HCT116 (cell line): ENCODE measurements around the gene FIBP. TPM values are rescaled to one million over a fixed set of nuclear protein-coding genes. Genes with fewer than 3 reads are reported as not detected.

Experiments used
- ATAC-seq: fragments of 200-7000 bp; cut with Tn5 transposase; 2 replicates; pipeline ENCODE4 v1.9.1; 2020; ENCODE audit warnings: mild to moderate bottlenecking, moderate library complexity
- BruUV-seq: library from RNA; stranded (reverse); fragments of 400-500 nt; replicated peaks from 2 replicates; lab custom pipeline; 2021; lab: Mats Ljungman, UMichigan
- CTCF ChIA-PET: fragments of 300-600 bp; sonication (Branson Sonifier 250); formaldehyde crosslinking; loops from one replicate; lab custom pipeline; 2021; ENCODE audit warnings: antibody characterized with exemption; lab: Charles Lee
- POLR2A ChIA-PET: fragments of 300-600, 350-600 bp; sonication (Branson Sonifier 250); formaldehyde crosslinking; loops from one replicate; lab custom pipeline; 2021; ENCODE audit warnings: antibody characterized with exemption; lab: Charles Lee
- RAD21 ChIA-PET, 2 experiments: fragments of 300-600 bp; sonication (Branson Sonifier 250); formaldehyde crosslinking; loops; one replicate each; lab custom pipeline; 2023; ENCODE audit warnings: low total read pairs in 2 of 2; ENCODE audit not compliant: uncharacterized antibody in 2 of 2, unreplicated experiment in 2 of 2, low non-redundant PET in 1 of 2; lab: Charles Lee
- DNase-seq: peaks from one replicate; pipeline ENCODE4 v3.0.0-alpha.2; 2010; ENCODE audit warnings: low read depth, low spot score
- H2AFZ ChIP-seq: fragments of 200-600 bp; shearing (Covaris generic), sonication (generic); 2 replicates; pipeline ENCODE4 v1.6.1; 2017; ENCODE audit warnings: low read depth, mixed run types, mixed read lengths, antibody characterized with exemption, low read length; ENCODE audit not compliant: poor library complexity, severe bottlenecking
- H3K27ac ChIP-seq: 2 replicates; pipeline ENCODE4 v1.5.1; 2012; ENCODE audit warnings: low read depth, low read length
- H3K27me3 ChIP-seq: fragments of 200-600 bp; sonication (generic); 2 replicates; pipeline ENCODE4 v1.6.1; 2016; ENCODE audit warnings: mixed run types, low read length, mixed read lengths; ENCODE audit not compliant: insufficient read depth
- H3K36me3 ChIP-seq, 2 experiments: fragments of 200-500 bp in 1 of 2; fragments of 200-600 bp in 1 of 2; sonication (Bioruptor generic) in 1 of 2; sonication (generic) in 1 of 2; 2 replicates each; pipeline versions ENCODE4 v1.5.1 to v1.6.1; 2014 to 2016; ENCODE audit warnings: low read length in 2 of 2, inconsistent platforms in 1 of 2, mixed read lengths in 1 of 2, mixed run types in 1 of 2; ENCODE audit not compliant: insufficient read depth in 2 of 2, control insufficient read depth in 1 of 2
- H3K4me1 ChIP-seq, 2 experiments: fragments of 200-600 bp in 1 of 2; sonication (generic) in 1 of 2; 2 replicates each; pipeline versions ENCODE4 v1.5.1 to v1.6.1; 2012 to 2017; ENCODE audit warnings: low read length in 2 of 2, inconsistent platforms in 1 of 2, mild to moderate bottlenecking in 1 of 2, mixed read lengths in 1 of 2, mixed run types in 1 of 2, moderate library complexity in 1 of 2; ENCODE audit not compliant: insufficient read depth in 2 of 2, control insufficient read depth in 1 of 2
- H3K4me2 ChIP-seq: fragments of 200-600 bp; sonication (generic); 2 replicates; pipeline ENCODE4 v1.6.1; 2017; ENCODE audit warnings: mixed run types, low read length, mixed read lengths
- H3K4me3 ChIP-seq, 2 experiments: fragments of 200-600 bp in 1 of 2; sonication (generic) in 1 of 2; replicated peaks in 1 of 2; 2 replicates each; pipeline ENCODE4 v1.5.1; 2011 to 2016; ENCODE audit warnings: low read length in 2 of 2, control low read depth in 1 of 2, low read depth in 1 of 2, mild to moderate bottlenecking in 1 of 2, mixed read lengths in 1 of 2, mixed run types in 1 of 2
- H3K79me2 ChIP-seq: fragments of 200-600 bp; sonication (generic); 2 replicates; pipeline ENCODE4 v1.6.1; 2017; ENCODE audit warnings: mild to moderate bottlenecking, mixed run types, low read length, moderate library complexity, mixed read lengths; ENCODE audit not compliant: insufficient read depth
- H3K9ac ChIP-seq: fragments of 200-600 bp; sonication (generic); 2 replicates; pipeline ENCODE4 v1.6.1; 2016; ENCODE audit warnings: low read length, mixed read lengths
- H3K9me2 ChIP-seq: fragments of 200-600 bp; sonication (generic), shearing (Covaris generic); 2 replicates; pipeline ENCODE4 v1.6.1; 2017; ENCODE audit warnings: mixed run types, mild to moderate bottlenecking, moderate library complexity; ENCODE audit not compliant: insufficient read depth
- H3K9me3 ChIP-seq, 2 experiments: fragments of 200-500 bp in 1 of 2; fragments of 200-600 bp in 1 of 2; sonication (Bioruptor generic) in 1 of 2; sonication (generic) in 1 of 2; 2 replicates each; pipeline ENCODE4 v1.6.1; 2014 to 2017; ENCODE audit warnings: low read length in 2 of 2, mixed read lengths in 2 of 2, inconsistent platforms in 1 of 2, low read depth in 1 of 2, mild to moderate bottlenecking in 1 of 2, mixed run types in 1 of 2, moderate library complexity in 1 of 2; ENCODE audit not compliant: control insufficient read depth in 1 of 2, insufficient read depth in 1 of 2
- H4K20me1 ChIP-seq: fragments of 200-600 bp; sonication (generic), shearing (Covaris generic); 2 replicates; pipeline ENCODE4 v1.6.1; 2017; ENCODE audit warnings: mixed run types, mild to moderate bottlenecking, moderate library complexity; ENCODE audit not compliant: insufficient read depth
- EGR1 ChIP-seq: IDR thresholded peaks from 2 replicates; pipeline ENCODE4 v1.6.1; 2012; ENCODE audit warnings: low read depth
- ELF1 ChIP-seq: IDR thresholded peaks from 2 replicates; pipeline ENCODE4 v1.6.1; 2012; ENCODE audit warnings: low read depth, borderline replicate concordance
- EZH2 ChIP-seq: fragments of 200-600 bp; sonication (generic); IDR thresholded peaks from 2 replicates; pipeline ENCODE4 v1.6.1; 2017; ENCODE audit warnings: antibody characterized with exemption, mixed run types
- EZH2phosphoT487 ChIP-seq: fragments of 200-600 bp; IDR thresholded peaks from 2 replicates; pipeline ENCODE4 v1.6.1; 2018; ENCODE audit warnings: antibody characterized with exemption, borderline replicate concordance
- FOSL1 ChIP-seq: IDR thresholded peaks from 2 replicates; pipeline ENCODE4 v1.6.1; 2012; ENCODE audit warnings: low read depth
- JUND ChIP-seq: IDR thresholded peaks from 2 replicates; pipeline ENCODE4 v1.6.1; 2012
- POLR2A ChIP-seq: IDR thresholded peaks from 2 replicates; pipeline ENCODE4 v1.7.0; 2011; ENCODE audit warnings: borderline replicate concordance; ENCODE audit not compliant: insufficient read depth, insufficient read length; ENCODE audit errors: extremely low read depth
- RAD21 ChIP-seq: IDR thresholded peaks from 2 replicates; pipeline ENCODE4 v1.6.1; 2012; ENCODE audit warnings: low read depth, mild to moderate bottlenecking
- SIN3A ChIP-seq: IDR thresholded peaks from 2 replicates; pipeline ENCODE4 v1.6.1; 2012; ENCODE audit warnings: low read depth
- SP1 ChIP-seq: IDR thresholded peaks from 2 replicates; pipeline ENCODE4 v1.6.1; 2012; ENCODE audit warnings: low read depth
- SRF ChIP-seq: IDR thresholded peaks from 2 replicates; pipeline ENCODE4 v1.6.1; 2012; ENCODE audit warnings: low read depth
- TCF7L2 ChIP-seq: IDR thresholded peaks from 2 replicates; pipeline ENCODE4 v1.7.0; 2011; ENCODE audit warnings: borderline replicate concordance, inconsistent platforms; ENCODE audit not compliant: insufficient read depth, insufficient read length; ENCODE audit errors: extremely low read depth
- YY1 ChIP-seq: IDR thresholded peaks from 2 replicates; pipeline ENCODE4 v1.6.1; 2011; ENCODE audit warnings: low read length, low read depth, moderate library complexity, mild to moderate bottlenecking; ENCODE audit not compliant: insufficient replicate concordance; ENCODE audit errors: extremely low read depth
- ZFX ChIP-seq: fragments of 450-650 bp; IDR thresholded peaks from 2 replicates; pipeline ENCODE4 v1.6.1; 2017
- ZNF274 ChIP-seq: fragments of 200-500 bp; sonication (Bioruptor generic); IDR thresholded peaks from 2 replicates; pipeline ENCODE4 v1.6.1; 2014; ENCODE audit warnings: mild to moderate bottlenecking, low read depth, low read length, inconsistent platforms
- intact Hi-C: fragments of 100-400 bp; cut with micrococcal nuclease; formaldehyde crosslinking; loops from 2 replicates; pipeline ENCODE4 v1.10.0; 2022
- total RNA-seq: library from RNA; stranded (reverse); gene quantifications from one replicate; pipeline ENCODE4 v1.2.1, GENCODE V29; 2021; ENCODE audit not compliant: unreplicated experiment
- TF ChIP-seq, protein P1 (sequence below): IDR thresholded peaks from 2 replicates; pipeline ENCODE4 v1.6.1; 2012
- TF ChIP-seq, protein P2 (sequence below): IDR thresholded peaks from 2 replicates; pipeline ENCODE4 v1.6.1; 2011; ENCODE audit warnings: mild to moderate bottlenecking, low read length, moderate library complexity; ENCODE audit not compliant: insufficient replicate concordance; ENCODE audit errors: extremely low read depth
- TF ChIP-seq, protein P3 (sequence below): IDR thresholded peaks from 2 replicates; pipeline ENCODE4 v1.6.1; 2012; ENCODE audit warnings: low read depth
- TF ChIP-seq, protein P4 (sequence below): IDR thresholded peaks from 2 replicates; pipeline ENCODE4 v1.6.1; 2012
- TF ChIP-seq, protein P5 (sequence below), 3 experiments: fragments of 200-600 bp in 1 of 3; sonication (generic) in 1 of 3; IDR thresholded peaks in 2 of 3; conservative IDR thresholded peaks in 1 of 3; 2 replicates each; pipeline ENCODE4 v1.5.1; 2012 to 2017; ENCODE audit warnings: low read depth in 2 of 3, low read length in 2 of 3, antibody characterized with exemption in 1 of 3, borderline replicate concordance in 1 of 3, control low read depth in 1 of 3, mild to moderate bottlenecking in 1 of 3, mixed read lengths in 1 of 3, mixed run types in 1 of 3, moderate library complexity in 1 of 3; ENCODE audit not compliant: insufficient read depth in 1 of 3

FIBP gene
- total RNA-seq, 1 experiment from 2014 or later, result 96.0 TPM

DNA sequence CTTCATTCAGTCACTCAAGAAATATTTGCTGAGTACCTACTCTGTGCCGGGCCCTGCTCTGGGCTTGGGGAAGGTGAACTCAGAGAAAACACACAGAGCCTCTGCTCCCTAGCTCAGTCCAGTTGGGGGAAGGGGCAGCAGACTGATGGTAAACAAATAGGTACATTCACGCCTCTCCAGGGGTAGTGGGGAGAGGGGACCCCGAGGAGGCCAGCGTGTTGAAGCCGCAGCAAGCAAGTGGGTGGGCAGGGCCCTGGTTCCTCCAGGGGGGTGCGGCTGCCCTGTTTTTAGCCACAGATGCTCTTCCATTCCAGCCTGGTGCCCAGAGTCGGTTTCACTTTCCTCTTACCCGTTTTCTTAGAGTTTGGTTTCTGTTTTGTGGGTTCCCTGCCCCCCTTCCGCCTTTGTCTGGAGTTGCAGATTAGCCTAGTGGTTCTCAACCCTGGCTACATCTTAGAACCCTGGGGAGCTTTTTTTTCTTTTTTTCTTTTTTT lies 39.7 kb upstream of the FIBP start:
- intact Hi-C loops, result no loop called here
- BruUV-seq, result no TSS peak
- Histone ChIP-seq H3K9ac (no peak overlapping the region), H3K79me2 (no peaks in the 10 kb centered on the region), H3K4me1 (peaks cover 2 to 9% of the 10 kb centered on the region in 2 experiments; a peak in 3 of 4 replicates), H4K20me1 (no peaks in the 10 kb centered on the region), H3K9me2 (no peaks in the 10 kb centered on the region), H2AFZ (no peak overlapping the region), H3K36me3 (0 out of 4 replicates have a peak, but pooled peaks cover 0 to 1% of the 10 kb centered on the region in 2 experiments), H3K4me2 (no peak overlapping the region), H3K27me3 (no peaks in the 10 kb centered on the region), H3K27ac (no peak overlapping the region), H3K9me3 (no peaks in the 10 kb centered on the region), H3K4me3 (no peak overlapping the region)
- no peak for DNase-seq
- ChIA-PET POLR2A (no interaction called here), CTCF (no interaction called here), RAD21 (no interaction called here)
- ATAC-seq, result no peak
- TF ChIP-seq EGR1 (no peak), SRF (no peak), EZH2 (no peak), SIN3A (no peak), TCF7L2 (no peak), SP1 (no peak), EZH2phosphoT487 (no peak), RAD21 (no peak), POLR2A (no peak), JUND (no peak), ZNF274 (no peak), FOSL1 (no peak), YY1 (no peak), ZFX (no peak), ELF1 (no peak)
- TF ChIP-seq, protein P1, sequence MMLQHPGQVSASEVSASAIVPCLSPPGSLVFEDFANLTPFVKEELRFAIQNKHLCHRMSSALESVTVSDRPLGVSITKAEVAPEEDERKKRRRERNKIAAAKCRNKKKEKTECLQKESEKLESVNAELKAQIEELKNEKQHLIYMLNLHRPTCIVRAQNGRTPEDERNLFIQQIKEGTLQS, result no peak
- TF ChIP-seq, protein P2, sequence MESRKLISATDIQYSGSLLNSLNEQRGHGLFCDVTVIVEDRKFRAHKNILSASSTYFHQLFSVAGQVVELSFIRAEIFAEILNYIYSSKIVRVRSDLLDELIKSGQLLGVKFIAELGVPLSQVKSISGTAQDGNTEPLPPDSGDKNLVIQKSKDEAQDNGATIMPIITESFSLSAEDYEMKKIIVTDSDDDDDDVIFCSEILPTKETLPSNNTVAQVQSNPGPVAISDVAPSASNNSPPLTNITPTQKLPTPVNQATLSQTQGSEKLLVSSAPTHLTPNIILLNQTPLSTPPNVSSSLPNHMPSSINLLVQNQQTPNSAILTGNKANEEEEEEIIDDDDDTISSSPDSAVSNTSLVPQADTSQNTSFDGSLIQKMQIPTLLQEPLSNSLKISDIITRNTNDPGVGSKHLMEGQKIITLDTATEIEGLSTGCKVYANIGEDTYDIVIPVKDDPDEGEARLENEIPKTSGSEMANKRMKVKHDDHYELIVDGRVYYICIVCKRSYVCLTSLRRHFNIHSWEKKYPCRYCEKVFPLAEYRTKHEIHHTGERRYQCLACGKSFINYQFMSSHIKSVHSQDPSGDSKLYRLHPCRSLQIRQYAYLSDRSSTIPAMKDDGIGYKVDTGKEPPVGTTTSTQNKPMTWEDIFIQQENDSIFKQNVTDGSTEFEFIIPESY, result no peak
- TF ChIP-seq, protein P3, sequence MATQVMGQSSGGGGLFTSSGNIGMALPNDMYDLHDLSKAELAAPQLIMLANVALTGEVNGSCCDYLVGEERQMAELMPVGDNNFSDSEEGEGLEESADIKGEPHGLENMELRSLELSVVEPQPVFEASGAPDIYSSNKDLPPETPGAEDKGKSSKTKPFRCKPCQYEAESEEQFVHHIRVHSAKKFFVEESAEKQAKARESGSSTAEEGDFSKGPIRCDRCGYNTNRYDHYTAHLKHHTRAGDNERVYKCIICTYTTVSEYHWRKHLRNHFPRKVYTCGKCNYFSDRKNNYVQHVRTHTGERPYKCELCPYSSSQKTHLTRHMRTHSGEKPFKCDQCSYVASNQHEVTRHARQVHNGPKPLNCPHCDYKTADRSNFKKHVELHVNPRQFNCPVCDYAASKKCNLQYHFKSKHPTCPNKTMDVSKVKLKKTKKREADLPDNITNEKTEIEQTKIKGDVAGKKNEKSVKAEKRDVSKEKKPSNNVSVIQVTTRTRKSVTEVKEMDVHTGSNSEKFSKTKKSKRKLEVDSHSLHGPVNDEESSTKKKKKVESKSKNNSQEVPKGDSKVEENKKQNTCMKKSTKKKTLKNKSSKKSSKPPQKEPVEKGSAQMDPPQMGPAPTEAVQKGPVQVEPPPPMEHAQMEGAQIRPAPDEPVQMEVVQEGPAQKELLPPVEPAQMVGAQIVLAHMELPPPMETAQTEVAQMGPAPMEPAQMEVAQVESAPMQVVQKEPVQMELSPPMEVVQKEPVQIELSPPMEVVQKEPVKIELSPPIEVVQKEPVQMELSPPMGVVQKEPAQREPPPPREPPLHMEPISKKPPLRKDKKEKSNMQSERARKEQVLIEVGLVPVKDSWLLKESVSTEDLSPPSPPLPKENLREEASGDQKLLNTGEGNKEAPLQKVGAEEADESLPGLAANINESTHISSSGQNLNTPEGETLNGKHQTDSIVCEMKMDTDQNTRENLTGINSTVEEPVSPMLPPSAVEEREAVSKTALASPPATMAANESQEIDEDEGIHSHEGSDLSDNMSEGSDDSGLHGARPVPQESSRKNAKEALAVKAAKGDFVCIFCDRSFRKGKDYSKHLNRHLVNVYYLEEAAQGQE, result no peak
- TF ChIP-seq, protein P4, sequence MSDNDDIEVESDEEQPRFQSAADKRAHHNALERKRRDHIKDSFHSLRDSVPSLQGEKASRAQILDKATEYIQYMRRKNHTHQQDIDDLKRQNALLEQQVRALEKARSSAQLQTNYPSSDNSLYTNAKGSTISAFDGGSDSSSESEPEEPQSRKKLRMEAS, result no peak
- TF ChIP-seq, protein P5, sequence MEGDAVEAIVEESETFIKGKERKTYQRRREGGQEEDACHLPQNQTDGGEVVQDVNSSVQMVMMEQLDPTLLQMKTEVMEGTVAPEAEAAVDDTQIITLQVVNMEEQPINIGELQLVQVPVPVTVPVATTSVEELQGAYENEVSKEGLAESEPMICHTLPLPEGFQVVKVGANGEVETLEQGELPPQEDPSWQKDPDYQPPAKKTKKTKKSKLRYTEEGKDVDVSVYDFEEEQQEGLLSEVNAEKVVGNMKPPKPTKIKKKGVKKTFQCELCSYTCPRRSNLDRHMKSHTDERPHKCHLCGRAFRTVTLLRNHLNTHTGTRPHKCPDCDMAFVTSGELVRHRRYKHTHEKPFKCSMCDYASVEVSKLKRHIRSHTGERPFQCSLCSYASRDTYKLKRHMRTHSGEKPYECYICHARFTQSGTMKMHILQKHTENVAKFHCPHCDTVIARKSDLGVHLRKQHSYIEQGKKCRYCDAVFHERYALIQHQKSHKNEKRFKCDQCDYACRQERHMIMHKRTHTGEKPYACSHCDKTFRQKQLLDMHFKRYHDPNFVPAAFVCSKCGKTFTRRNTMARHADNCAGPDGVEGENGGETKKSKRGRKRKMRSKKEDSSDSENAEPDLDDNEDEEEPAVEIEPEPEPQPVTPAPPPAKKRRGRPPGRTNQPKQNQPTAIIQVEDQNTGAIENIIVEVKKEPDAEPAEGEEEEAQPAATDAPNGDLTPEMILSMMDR (IDR thresholded peaks at IDR 0.05 in 2 of 3, conservative IDR thresholded peaks at IDR 0.05 in 1 of 3; ENCODE audit: borderline replicate concordance in 1 of 3, insufficient read depth in 1 of 3, low read depth in 2 of 3, low read length in 2 of 3), result no peak
